HCEC 1CT (cell line): ENCODE data around the gene IQCE.
A peak's percentile ranks its signal among the peaks of the same experiment; 100 is the strongest.
"Not testable (repeated sequence)": the region's sequence is repeated elsewhere in the genome, so short reads cannot be mapped to it uniquely, and the experiment has no call there.

Source experiments
- DNase-seq: peaks from one replicate; pipeline ENCODE4 v3.0.0-alpha.2; 2017

The IQCE gene

DNA sequence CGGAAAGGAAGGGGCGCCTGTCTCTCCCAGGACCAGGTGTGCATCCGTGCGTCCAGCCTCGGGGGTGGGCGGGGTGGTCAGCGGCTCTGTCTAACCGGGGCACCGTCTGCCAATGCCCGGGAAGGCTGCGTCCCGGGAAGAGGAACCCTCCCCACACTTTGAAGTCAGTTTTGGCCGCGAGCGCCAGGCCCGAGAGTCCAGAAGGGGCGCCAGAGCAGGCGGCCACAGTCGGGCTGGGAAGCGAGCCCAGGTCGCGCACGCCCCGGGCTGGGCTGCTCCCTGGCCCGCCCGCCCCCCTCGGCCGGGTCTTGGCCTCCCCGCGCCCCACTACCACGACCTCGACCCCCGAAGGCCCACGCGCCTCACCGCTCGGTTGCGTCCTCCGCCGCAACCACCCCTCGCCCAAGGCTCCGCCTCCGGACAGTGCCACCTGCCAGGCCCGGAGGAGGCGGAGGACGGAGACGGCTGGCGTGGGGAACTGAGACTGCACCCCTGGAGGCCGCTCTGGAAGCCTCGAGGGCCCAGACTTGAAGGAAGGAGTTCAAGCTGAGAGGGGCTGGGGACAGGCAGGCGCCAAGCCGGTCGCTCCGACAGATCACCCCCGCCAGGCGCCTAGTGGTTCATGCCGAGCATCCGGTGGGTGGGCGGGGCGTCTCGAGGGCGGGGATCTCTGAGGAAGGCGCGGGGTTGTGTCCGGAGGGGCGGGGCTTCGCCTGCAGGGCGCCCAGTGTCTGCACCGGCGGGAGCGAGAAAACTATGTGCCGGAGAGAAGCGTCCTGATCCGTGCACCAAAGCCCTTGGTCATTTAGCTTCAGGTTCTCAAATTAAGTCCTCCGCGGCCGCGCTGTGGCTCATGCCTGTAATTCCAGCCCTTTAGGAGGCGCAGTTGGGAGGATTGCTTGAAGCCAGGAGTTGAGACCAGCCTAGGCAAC lies 3.4 kb upstream of the IQCE start, which contains the start of gene BRAT1:
BRAT1 (minus strand) TSS at position 404 of the 932 bp plus-strand sequence. CDS start 1,093 bp downstream, outside the sequence.
- DNase-seq, result peak; percentile 96

DNA sequence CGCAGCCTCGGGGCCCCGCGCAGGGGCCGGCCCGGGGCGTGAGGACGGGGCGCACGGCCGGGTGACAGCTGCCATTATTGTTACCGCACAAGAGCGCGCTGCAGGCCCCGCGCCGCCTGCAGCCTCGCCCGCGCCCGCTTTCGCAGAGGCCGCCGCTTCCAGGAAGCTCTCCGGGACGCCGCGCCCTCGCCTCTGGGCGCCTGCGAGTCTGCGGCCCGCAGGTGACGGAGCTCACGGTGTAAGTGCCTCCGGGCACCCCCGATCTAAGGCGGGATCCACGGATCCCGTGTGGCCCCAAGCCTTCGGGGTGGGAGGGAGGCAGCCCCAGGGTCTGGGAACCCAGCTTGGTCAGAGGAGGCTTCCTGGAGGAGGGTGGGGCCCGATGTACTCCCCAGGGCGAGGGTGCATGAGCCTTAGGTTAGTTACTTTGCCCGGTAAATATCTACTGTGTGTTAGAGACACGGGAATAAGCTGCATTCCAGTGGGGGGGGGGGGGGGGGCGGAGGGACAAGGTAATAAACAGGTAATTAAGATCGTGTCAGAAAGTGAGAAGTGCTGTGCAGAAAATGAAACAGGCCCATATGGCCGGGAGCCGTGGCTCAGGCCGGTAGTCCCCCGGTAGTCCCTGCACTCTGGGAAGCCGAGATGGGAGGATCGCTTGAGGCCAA lies 638 bp downstream of the IQCE start:
- DNase-seq, result peak; percentile 5

DNA sequence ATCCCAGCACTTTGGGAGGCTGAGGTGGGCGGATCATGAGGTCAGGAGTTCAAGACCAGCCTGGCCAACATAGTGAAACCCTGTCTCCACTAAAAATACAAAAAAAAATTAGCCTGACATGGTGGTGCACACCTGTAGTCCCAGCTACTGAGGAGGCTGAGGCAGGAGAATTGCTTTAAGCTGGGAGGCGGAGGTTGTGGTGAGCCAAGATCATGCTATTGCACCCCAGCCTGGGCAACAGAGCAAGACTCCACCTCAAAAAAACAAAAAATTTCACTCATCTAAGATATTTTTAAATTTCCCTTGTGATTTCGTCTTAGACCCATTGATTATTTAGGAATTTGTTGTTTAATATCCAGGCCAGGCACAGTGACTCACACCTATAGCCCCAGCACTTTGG lies 5.2 kb downstream of the IQCE start:
- not testable (repeated sequence) for DNase-seq

- no peak for DNase-seq
Observed at GRCh38 chr7:2564970-2565540, 6.3 kb downstream of the IQCE start.

DNA sequence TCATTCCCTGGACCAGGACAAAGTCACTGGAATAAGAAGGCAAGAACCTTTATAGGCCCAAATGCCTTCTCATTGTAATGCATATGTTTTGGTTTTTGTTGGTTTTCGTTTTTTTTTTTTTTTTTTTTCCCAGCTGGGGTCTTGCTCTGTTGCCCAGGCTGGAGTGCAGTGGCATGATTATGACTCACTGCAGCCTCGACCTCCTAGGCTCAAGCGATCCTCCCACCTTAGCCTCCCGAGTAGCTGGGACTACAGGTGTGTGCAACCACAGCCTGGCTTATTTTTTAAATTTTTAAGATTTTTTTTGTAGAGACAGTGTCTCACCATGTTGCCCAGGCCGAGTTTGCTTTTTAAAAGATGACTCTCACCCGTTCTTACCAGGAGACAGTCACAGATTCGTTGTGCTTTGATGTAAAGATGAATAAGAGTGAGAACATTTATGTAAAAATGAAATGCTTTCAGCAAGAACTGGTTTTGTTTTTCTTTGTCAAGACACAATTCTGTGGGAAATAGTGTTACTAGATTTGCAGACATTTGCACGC lies 7.6 kb downstream of the IQCE start:
- DNase-seq, result no peak

DNA sequence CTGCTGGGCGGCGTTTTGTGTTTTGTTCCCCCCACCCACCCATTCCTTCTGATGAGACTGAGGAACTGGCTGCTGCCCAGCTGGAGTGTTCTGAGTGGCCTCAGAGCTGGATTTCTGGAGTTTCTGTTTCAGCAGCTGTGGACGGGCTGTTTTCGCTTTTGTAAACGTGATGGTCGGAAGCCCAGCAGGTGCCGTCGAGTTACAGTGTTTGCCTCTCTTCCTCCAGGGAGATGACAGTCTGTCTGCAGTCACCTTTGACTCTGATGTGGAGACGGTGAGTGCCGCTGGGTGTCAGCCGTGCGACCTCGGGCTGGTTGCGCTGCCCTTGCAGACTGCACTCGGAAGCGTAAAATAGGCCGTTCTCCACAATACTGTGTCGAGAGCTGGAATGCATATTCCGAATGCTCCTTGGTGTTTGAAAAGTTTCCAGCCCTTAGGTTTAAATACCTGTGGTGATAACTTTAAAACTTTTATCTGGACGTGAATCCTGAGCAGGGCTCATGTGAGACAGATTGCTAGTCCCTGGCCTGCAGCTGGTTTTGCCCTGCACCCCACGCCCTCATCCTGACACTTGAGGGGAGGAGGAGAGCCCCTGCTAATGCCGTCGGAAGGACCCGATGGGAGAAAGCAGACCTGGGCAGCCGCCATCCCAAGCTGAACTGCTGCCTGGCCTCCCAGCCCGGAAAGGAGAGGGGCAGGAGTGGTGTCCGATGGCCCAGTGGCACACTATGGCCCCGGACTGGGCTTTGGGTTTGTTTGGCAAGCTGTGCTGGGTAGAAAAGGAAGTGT lies 8.3 kb downstream of the IQCE start:
- DNase-seq, result no peak

GRCh38 chr7:2567679-2568278 lies 9.0 kb downstream of the IQCE start:
- DNase-seq, result peak; percentile 13

- no peak for DNase-seq
Observed at GRCh38 chr7:2568521-2569223, 9.9 kb downstream of the IQCE start.

GRCh38 chr7:2569421-2569820 lies 10.6 kb downstream of the IQCE start:
- no peak for DNase-seq

GRCh38 chr7:2570021-2570420 lies 11.2 kb downstream of the IQCE start:
- DNase-seq, result no peak

- DNase-seq, result no peak
Observed at GRCh38 chr7:2571409-2571808, 12.6 kb downstream of the IQCE start.

DNA sequence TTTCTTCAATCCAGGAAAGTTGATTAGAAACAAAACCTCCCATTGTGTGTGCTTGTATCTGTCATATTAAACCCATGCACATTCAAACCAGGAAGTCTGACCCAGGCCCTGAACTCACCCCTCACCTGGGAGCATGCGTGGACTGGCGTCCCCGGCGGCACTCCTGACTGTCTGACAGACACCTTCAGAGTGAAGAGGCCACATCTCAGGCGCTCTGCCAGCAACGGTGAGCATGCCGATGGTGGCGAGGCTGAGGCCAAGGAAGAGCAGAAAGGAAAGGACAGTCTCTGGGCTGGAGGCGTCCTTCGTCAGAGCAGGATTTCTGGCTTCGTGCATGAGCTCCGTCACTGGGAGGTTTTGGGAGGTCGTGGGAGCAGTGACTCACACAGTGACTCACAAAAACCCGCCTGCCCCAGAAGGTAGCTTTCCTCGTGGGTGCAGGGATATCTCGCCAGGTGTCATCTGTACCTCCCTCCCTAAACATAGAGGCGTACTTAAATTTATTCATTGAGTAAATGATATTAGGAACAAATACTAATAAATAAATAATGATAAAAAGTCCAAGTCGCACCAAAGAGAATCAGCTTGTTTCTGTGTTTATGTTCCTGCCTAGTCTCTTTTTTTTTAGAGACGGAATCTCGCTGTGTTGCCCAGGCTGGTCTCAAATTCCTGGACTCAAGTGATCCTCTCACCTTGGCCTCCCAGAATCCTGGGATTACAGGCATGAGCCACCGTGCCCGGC lies 13.5 kb downstream of the IQCE start:
- DNase-seq, result no peak

DNA sequence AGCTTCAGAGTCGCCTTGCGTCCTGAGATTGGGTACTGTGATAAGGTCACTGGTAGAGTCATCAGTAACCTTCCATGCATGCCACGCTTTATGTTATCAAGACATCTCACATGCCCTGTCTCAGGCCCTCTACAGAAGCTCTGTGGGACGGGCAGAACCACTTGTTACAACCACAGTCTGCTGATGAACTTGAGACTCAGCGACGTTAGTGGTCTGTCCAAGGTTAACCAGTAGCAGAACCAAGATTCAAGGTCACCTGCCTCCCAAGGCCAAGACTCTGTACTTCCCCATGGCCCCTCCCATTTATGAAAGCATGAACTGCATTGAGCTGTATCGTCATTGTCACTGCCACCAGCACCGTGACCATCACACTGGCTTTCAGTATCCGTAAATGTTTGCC lies 15.0 kb downstream of the IQCE start:
- DNase-seq, result no peak

GRCh38 chr7:2575046-2575732 lies 16.4 kb downstream of the IQCE start:
- DNase-seq, result no peak

- no peak for DNase-seq
Observed at GRCh38 chr7:2575733-2576340, 17.1 kb downstream of the IQCE start.

GRCh38 chr7:2576742-2577491 lies 18.1 kb downstream of the IQCE start:
- no peak for DNase-seq

DNA sequence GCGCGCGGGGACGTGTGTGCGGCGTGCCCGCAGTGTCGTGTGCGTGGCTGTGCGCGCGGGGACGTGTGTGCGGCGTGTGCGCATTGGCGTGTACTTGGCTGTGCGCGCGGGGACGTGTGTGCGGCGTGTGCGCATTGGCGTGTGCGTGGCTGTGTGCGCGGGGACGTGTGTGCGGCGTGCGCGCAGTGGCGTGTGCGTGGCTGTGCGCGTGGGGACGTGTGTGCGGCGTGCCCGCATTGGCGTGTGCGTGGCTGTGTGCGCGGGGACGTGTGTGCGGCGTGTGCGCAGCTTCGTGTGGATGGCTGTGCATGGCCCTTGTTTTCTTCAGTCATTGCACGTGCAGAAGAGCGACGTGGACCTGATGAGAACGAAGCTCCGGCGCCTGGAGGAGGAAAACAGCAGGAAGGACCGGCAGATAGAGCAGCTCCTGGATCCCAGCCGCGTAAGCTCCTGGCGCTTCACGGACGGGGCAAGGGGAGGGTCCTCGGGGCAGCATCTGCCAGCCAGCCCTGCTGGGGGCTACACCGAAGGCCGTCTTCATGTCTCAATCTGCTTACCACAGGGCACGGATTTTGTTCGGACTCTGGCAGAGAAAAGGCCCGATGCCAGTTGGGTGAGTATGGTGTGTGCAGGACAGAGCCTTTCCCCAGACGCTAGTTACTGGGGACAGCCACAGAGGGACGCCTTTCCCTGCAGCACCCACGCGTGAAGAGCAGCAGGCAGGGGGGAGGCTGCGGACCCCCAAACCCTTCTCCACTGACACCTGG lies 19.3 kb downstream of the IQCE start:
- DNase-seq, result no peak

DNA sequence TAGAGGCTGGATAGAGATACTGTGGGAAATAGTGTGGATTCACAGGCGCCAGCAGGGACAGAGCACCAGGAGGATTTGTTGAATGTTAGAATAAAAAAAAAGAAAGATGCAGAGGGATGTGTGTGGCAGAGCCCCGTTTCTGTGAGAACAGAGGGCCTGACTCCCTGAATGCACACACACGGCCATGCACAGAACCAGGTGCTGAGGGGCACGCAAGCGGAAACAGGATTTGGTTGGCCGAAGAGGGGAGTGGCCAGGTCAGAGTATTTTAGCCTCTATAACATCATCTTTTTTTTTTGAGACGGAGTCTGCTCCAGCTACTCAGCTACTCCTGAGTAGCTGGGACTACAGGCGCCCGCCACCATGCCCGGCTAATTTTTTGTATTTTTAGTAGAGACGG lies 21.9 kb downstream of the IQCE start:
- no peak for DNase-seq
